Thyroid gland (tissue), 4 donors: ENCODE data around the gene ADAMTSL1.

Source experiments
- POLR2A ChIP-seq, 2 donors: fragments of 450-650 bp; IDR thresholded peaks; one replicate each; pipeline ENCODE4 v1.6.1; 2017; ENCODE audit warnings: antibody characterized with exemption in 2 of 2, mild to moderate bottlenecking in 2 of 2, moderate library complexity in 1 of 2
- TF ChIP-seq, protein P1 (sequence below), 6 experiments: fragments of 200-600 bp in 3 of 6; fragments of 450-650 bp in 3 of 6; sonication (generic) in 3 of 6; IDR thresholded peaks; one replicate each; pipeline ENCODE4 v1.5.1; 2016 to 2019; ENCODE audit warnings: antibody characterized with exemption in 6 of 6, mild to moderate bottlenecking in 2 of 6, inconsistent platforms in 1 of 6, moderate library complexity in 1 of 6

DNA sequence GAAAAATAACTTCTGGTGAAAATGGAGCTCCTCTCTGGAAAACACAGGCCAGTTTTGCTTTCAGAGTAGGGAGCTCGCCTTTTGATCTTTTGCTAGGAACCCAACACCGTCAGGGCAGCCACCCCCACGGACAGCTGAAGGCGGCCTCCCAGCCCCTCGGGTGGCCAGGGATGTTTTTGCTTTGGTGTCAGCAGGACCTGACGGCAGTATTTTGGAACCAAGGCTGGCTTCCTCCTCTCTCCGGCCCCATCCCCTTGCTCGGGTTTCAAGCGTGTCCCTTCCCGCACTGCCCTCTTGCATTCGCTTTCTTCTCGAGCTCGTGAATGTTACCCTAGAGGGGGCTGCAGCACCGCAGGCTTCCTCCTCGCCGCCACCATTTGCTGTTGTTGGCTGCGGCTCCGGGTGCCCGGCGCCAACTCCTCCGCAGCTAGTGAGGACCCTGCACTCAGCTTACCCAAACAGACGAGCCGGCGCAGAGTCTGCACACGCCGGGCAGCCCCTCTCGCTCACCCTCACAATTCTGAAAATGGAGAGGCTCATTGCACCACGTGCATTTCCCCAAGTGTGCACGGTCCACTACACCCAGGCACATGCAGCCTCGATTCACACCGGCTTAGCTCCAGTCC, 35.5 kb upstream of the ADAMTSL1 start:
- TF ChIP-seq, protein P1, sequence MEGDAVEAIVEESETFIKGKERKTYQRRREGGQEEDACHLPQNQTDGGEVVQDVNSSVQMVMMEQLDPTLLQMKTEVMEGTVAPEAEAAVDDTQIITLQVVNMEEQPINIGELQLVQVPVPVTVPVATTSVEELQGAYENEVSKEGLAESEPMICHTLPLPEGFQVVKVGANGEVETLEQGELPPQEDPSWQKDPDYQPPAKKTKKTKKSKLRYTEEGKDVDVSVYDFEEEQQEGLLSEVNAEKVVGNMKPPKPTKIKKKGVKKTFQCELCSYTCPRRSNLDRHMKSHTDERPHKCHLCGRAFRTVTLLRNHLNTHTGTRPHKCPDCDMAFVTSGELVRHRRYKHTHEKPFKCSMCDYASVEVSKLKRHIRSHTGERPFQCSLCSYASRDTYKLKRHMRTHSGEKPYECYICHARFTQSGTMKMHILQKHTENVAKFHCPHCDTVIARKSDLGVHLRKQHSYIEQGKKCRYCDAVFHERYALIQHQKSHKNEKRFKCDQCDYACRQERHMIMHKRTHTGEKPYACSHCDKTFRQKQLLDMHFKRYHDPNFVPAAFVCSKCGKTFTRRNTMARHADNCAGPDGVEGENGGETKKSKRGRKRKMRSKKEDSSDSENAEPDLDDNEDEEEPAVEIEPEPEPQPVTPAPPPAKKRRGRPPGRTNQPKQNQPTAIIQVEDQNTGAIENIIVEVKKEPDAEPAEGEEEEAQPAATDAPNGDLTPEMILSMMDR (IDR thresholded peaks at IDR 0.05): peak in 3 of 6 experiments; percentile 15 to 27 (median 24)
- TF ChIP-seq POLR2A (IDR thresholded peaks at IDR 0.05): no peak
